Endothelial cell of umbilical vein (primary cell): ENCODE results near the gene GJA1. TPM values are rescaled to one million over a fixed set of nuclear protein-coding genes. Genes with fewer than 3 reads are reported as not detected.

Experiments used
- BruUV-seq: library from RNA; stranded (reverse); fragments of 400-500 nt; replicated peaks from 2 replicates; lab custom pipeline; 2021; lab: Mats Ljungman, UMichigan
- CTCF ChIA-PET: fragments of 300-600, 350-600 bp; sonication (Branson Sonifier 250); formaldehyde crosslinking; loops from one replicate; lab custom pipeline; 2021; ENCODE audit warnings: antibody characterized with exemption, inconsistent platforms; lab: Charles Lee
- POLR2A ChIA-PET: fragments of 300-600, 350-600 bp; sonication (Branson Sonifier 250); formaldehyde crosslinking; loops from one replicate; lab custom pipeline; 2021; ENCODE audit warnings: antibody characterized with exemption, inconsistent platforms; lab: Charles Lee
- DNase-seq: peaks from one replicate; pipeline ENCODE4 v3.0.0-alpha.2; 2011; ENCODE audit warnings: low read depth, low spot score
- FAIRE-seq: peaks from 2 replicates; lab custom pipeline; 2011; peaks lifted over from hg19 to GRCh38; lab: Jason Lieb, UNC
- H2AFZ ChIP-seq: 2 replicates; pipeline ENCODE4 v1.6.0; 2012; ENCODE audit warnings: low read depth, low read length, control low read depth, inconsistent platforms
- H3K27ac ChIP-seq: 2 replicates; pipeline ENCODE4 v1.5.1; 2011; ENCODE audit warnings: low read depth, mild to moderate bottlenecking, control low read depth, low read length, moderate library complexity; ENCODE audit not compliant: insufficient read depth
- H3K27me3 ChIP-seq, 2 experiments: 2 replicates each; pipeline versions ENCODE4 v1.6.0 to v1.6.1; 2011; ENCODE audit warnings: low read length in 2 of 2, mixed read lengths in 1 of 2; ENCODE audit not compliant: control insufficient read depth in 2 of 2, insufficient read depth in 2 of 2
- H3K36me3 ChIP-seq, 2 experiments: 2 replicates in 1 of 2; 3 replicates in 1 of 2; pipeline ENCODE4 v1.5.1; 2011; ENCODE audit warnings: low read length in 2 of 2, mild to moderate bottlenecking in 1 of 2, moderate library complexity in 1 of 2; ENCODE audit not compliant: control insufficient read depth in 2 of 2, insufficient read depth in 2 of 2; ENCODE audit errors: extremely low read depth in 1 of 2
- H3K4me1 ChIP-seq: 3 replicates; pipeline ENCODE4 v1.5.1; 2011; ENCODE audit warnings: mild to moderate bottlenecking, low read length; ENCODE audit not compliant: control insufficient read depth, insufficient read depth; ENCODE audit errors: extremely low read depth
- H3K4me2 ChIP-seq: 2 replicates; pipeline ENCODE4 v1.6.1; 2011; ENCODE audit warnings: low read length, control low read depth, mixed read lengths; ENCODE audit not compliant: insufficient read depth
- H3K4me3 ChIP-seq, 3 experiments: fragments of 200-600 bp in 1 of 3; sonication (generic), shearing (Covaris generic) in 1 of 3; replicated peaks in 1 of 3; 2 replicates each; pipeline ENCODE4 v1.5.1; 2011 to 2016; ENCODE audit warnings: control low read depth in 3 of 3, low read length in 3 of 3, mild to moderate bottlenecking in 2 of 3, inconsistent platforms in 1 of 3, low read depth in 1 of 3, moderate library complexity in 1 of 3; ENCODE audit not compliant: insufficient read depth in 1 of 3
- H3K79me2 ChIP-seq: 2 replicates; pipeline ENCODE4 v1.6.0; 2012; ENCODE audit warnings: low read length, inconsistent platforms; ENCODE audit not compliant: control insufficient read depth, insufficient read depth
- H3K9ac ChIP-seq: replicated peaks from 2 replicates; pipeline ENCODE3; 2011; ENCODE audit warnings: low read length, control low read depth; ENCODE audit not compliant: insufficient read depth; ENCODE audit errors: extremely low read depth
- H3K9me1 ChIP-seq: replicated peaks from 3 replicates; pipeline ENCODE4 v1.6.0; 2011; ENCODE audit warnings: mild to moderate bottlenecking, low read length; ENCODE audit not compliant: control insufficient read depth, insufficient read depth; ENCODE audit errors: extremely low read depth
- H3K9me3 ChIP-seq: replicated peaks from 2 replicates; pipeline ENCODE4 v1.5.1; 2012; ENCODE audit warnings: low read length, inconsistent platforms; ENCODE audit not compliant: control insufficient read depth, insufficient read depth
- H4K20me1 ChIP-seq: replicated peaks from 2 replicates; pipeline ENCODE3; 2011; ENCODE audit warnings: mild to moderate bottlenecking, low read length; ENCODE audit not compliant: control insufficient read depth, insufficient read depth; ENCODE audit errors: extremely low read depth
- EZH2 ChIP-seq: IDR thresholded peaks from 2 replicates; pipeline ENCODE4 v1.6.1; 2012; ENCODE audit warnings: borderline replicate concordance, low read depth, mild to moderate bottlenecking, moderate library complexity, low read length, inconsistent platforms; ENCODE audit not compliant: severe bottlenecking
- FOS ChIP-seq: IDR thresholded peaks from 2 replicates; pipeline ENCODE4 v1.6.1; 2011; ENCODE audit warnings: mild to moderate bottlenecking, low read length, moderate library complexity, borderline replicate concordance; ENCODE audit not compliant: insufficient read depth
- GATA2 ChIP-seq: IDR thresholded peaks from 2 replicates; pipeline ENCODE4 v1.7.0; 2011; ENCODE audit warnings: low read depth, mild to moderate bottlenecking, moderate library complexity, mixed read lengths, low read length; ENCODE audit not compliant: insufficient read length, insufficient read depth
- JUN ChIP-seq: IDR thresholded peaks from 2 replicates; pipeline ENCODE4 v1.6.1; 2011; ENCODE audit warnings: borderline replicate concordance, low read depth; ENCODE audit not compliant: insufficient read length, insufficient read depth
- MYC ChIP-seq: IDR thresholded peaks from one replicate; pipeline ENCODE4 v1.6.1; 2011; ENCODE audit warnings: mild to moderate bottlenecking, low read depth, low read length
- POLR2A ChIP-seq: IDR thresholded peaks from 2 replicates; pipeline ENCODE4 v1.6.1; 2012; ENCODE audit warnings: low read depth, mild to moderate bottlenecking, control low read depth, low read length
- POLR2AphosphoS5 ChIP-seq: IDR thresholded peaks from 2 replicates; pipeline ENCODE4 v1.6.1; 2012; ENCODE audit warnings: low read depth, mild to moderate bottlenecking, control low read depth, low read length, moderate library complexity; ENCODE audit not compliant: insufficient read depth
- dilution Hi-C: fragments of 300-500 bp; cut with MboI; formaldehyde crosslinking; loops from one replicate; pipeline ENCODE4 v1.15.0; 2019; ENCODE audit warnings: low sequenced_read_pairs; ENCODE audit not compliant: extremely low pct_ligation_motif_present
- intact Hi-C: fragments of 100-400 bp; cut with micrococcal nuclease; formaldehyde crosslinking; loops from one replicate; pipeline ENCODE4 v1.10.0; 2022
- polyA plus RNA-seq, 4 experiments: library from polyadenylated mRNA; depleted of rRNA in 3 of 4; stranded (reverse) in 3 of 4; unstranded in 1 of 4; fragments of >200 nt; gene quantifications; 2 replicates each; pipeline versions ENCODE4 v1.2.1 to v1.2.3, GENCODE V29; 2011 to 2012; ENCODE audit warnings: missing spikeins in 1 of 4
- total RNA-seq: library from RNA; stranded (reverse); gene quantifications from 2 replicates; pipeline ENCODE4 v1.2.3, GENCODE V29; 2021
- TF ChIP-seq, protein P1 (sequence below), 2 donors: IDR thresholded peaks; 1 replicate in 1 of 2; 2 replicates in 1 of 2; pipeline ENCODE4 v1.5.1; 2011; ENCODE audit warnings: low read length in 2 of 2, mild to moderate bottlenecking in 2 of 2, moderate library complexity in 2 of 2, control low read depth in 1 of 2, inconsistent platforms in 1 of 2, low read depth in 1 of 2; ENCODE audit not compliant: insufficient read depth in 1 of 2; ENCODE audit errors: extremely low read depth in 1 of 2
- TF ChIP-seq, protein P2 (sequence below): IDR thresholded peaks from 2 replicates; pipeline ENCODE4 v1.6.1; 2011; ENCODE audit not compliant: insufficient read depth, insufficient read length

GJA1 gene
- total and polyA plus RNA-seq, 2 donors (not counting 3 experiments of a cell fraction or from before 2014, with no cell fraction given): 185 to 235 TPM

DNA sequence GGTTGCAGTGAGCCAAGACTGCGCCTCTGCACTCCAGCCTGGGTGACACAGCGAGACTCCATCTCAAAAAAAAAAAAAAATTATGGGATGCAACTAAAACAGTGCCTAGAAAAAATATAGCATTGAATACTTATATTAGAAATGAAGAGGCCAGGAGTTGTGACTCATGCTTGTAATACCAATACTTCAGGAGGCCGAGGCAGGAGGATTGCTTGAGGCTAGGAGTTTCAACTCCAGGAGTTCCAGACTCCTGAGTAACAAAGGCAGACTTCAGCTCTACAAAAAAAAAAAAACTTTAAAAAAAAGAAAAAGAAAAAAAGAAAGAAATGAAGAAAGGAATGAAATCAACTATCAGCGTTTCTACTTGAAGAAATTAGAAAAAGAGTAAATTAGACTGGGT, 17.1 kb upstream of the GJA1 start:
- CTCF ChIA-PET: interaction anchor here (1.3 kb wide), 1 partner anchor 616 kb away, joined by 3 read pairs; no protein-coding TSS in a partner anchor
- H2AFZ ChIP-seq: no peak overlapping the region
- intact Hi-C loops: no loop called here

DNA sequence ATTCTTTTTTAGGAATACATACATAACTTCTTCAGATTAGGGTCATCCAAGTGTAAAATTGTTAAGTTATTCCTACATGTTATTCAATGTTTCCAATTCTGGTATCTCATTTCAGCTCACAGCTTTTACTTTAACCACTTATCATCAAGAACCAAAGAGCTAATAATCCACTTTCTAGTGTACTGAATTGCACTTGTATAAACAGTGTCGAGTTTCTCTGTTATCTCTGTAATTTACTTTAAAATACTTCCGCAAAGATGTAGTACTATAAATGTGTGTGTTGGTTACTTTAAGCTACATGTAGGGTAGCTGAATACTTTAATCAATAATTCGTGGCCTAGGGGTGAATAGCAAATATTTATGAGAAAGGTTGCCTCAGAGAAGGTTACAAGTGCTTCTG, 8.8 kb upstream of the GJA1 start:
- no peak overlapping the region for H3K4me3 ChIP-seq
- DNase-seq: no peak
- no peak overlapping the region for H3K27ac ChIP-seq
- H2AFZ ChIP-seq: no peak overlapping the region
- H3K79me2 ChIP-seq: no peaks in the 10 kb centered on the region
- no peaks in the 10 kb centered on the region for H3K36me3 ChIP-seq
- dilution Hi-C loops: no loop called here
- no peaks in the 10 kb centered on the region for H4K20me1 ChIP-seq
- POLR2A ChIA-PET: no interaction called here
- H3K9me1 ChIP-seq: no peaks in the 10 kb centered on the region
- no TSS peak for BruUV-seq
- H3K9me3 ChIP-seq: no peaks in the 10 kb centered on the region
- H3K9ac ChIP-seq: no peak overlapping the region
- no peak for TF ChIP-seq JUN
- no peak for TF ChIP-seq FOS
- no peak for TF ChIP-seq POLR2A
- TF ChIP-seq, protein P1, sequence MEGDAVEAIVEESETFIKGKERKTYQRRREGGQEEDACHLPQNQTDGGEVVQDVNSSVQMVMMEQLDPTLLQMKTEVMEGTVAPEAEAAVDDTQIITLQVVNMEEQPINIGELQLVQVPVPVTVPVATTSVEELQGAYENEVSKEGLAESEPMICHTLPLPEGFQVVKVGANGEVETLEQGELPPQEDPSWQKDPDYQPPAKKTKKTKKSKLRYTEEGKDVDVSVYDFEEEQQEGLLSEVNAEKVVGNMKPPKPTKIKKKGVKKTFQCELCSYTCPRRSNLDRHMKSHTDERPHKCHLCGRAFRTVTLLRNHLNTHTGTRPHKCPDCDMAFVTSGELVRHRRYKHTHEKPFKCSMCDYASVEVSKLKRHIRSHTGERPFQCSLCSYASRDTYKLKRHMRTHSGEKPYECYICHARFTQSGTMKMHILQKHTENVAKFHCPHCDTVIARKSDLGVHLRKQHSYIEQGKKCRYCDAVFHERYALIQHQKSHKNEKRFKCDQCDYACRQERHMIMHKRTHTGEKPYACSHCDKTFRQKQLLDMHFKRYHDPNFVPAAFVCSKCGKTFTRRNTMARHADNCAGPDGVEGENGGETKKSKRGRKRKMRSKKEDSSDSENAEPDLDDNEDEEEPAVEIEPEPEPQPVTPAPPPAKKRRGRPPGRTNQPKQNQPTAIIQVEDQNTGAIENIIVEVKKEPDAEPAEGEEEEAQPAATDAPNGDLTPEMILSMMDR (IDR thresholded peaks at IDR 0.05; ENCODE audit: extremely low read depth in 1 of 2, insufficient read depth in 1 of 2, low read depth in 1 of 2, low read length in 2 of 2): no peak
- no peak for TF ChIP-seq GATA2
- TF ChIP-seq, protein P2, sequence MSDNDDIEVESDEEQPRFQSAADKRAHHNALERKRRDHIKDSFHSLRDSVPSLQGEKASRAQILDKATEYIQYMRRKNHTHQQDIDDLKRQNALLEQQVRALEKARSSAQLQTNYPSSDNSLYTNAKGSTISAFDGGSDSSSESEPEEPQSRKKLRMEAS: no peak
- TF ChIP-seq EZH2: no peak
- no peak for TF ChIP-seq MYC
- TF ChIP-seq POLR2AphosphoS5: no peak
- peaks cover 2% of the 10 kb centered on the region for H3K4me1 ChIP-seq
- no peaks in the 10 kb centered on the region for H3K27me3 ChIP-seq
- no peak overlapping the region for H3K4me2 ChIP-seq
- FAIRE-seq: no peak
- CTCF ChIA-PET: interaction anchor here (0.6 to 1.7 kb wide), 4 partner anchors 423 to 758 kb away, joined by 3 to 7 read pairs (median 4); no protein-coding TSS in a partner anchor
- intact Hi-C loops: no loop called here

More for the DNA sequence above, 17.1 kb upstream of the GJA1 start:
- dilution Hi-C loops: no loop called here
- Histone ChIP-seq H3K9me3 (no peaks in the 10 kb centered on the region), H3K79me2 (no peaks in the 10 kb centered on the region), H3K4me3 (no peak overlapping the region), H4K20me1 (no peaks in the 10 kb centered on the region), H3K27ac (no peak overlapping the region), H3K4me2 (no peak overlapping the region), H3K36me3 (no peaks in the 10 kb centered on the region), H3K9ac (no peak overlapping the region), H3K27me3 (no peaks in the 10 kb centered on the region), H3K9me1 (no peaks in the 10 kb centered on the region), H3K4me1 (no peaks in the 10 kb centered on the region)
- TF ChIP-seq GATA2: no peak
- no peak for TF ChIP-seq POLR2AphosphoS5
- TF ChIP-seq EZH2: no peak
- BruUV-seq: no TSS peak
- DNase-seq (no peak), FAIRE-seq (no peak)
- POLR2A ChIA-PET: no interaction called here
